Progenitor cell of endocrine pancreas (in vitro differentiated cells): ENCODE measurements around the gene TEX14. TPM values are rescaled to one million over a fixed set of nuclear protein-coding genes. Genes with fewer than 3 reads are reported as not detected.
A peak's percentile ranks its signal among the peaks of the same experiment; 100 is the strongest.
"Not testable (repeated sequence)": the region's sequence is repeated elsewhere in the genome, so short reads cannot be mapped to it uniquely, and the experiment has no call there.

Experiments
- DNase-seq: peaks from one replicate; pipeline ENCODE4 v3.0.0; 2021; ENCODE audit warnings: low spot score; ENCODE audit not compliant: unreplicated experiment
- H3K27ac Mint-ChIP-seq: 2 replicates; pipeline ENCODE4 v1.8.0; 2021; ENCODE audit warnings: mild to moderate bottlenecking, moderate library complexity, mixed read lengths
- H3K27me3 Mint-ChIP-seq: 2 replicates; pipeline ENCODE4 v1.8.0; 2021; ENCODE audit warnings: mixed read lengths
- H3K36me3 Mint-ChIP-seq: 2 replicates; pipeline ENCODE4 v1.8.0; 2022; ENCODE audit warnings: mixed read lengths; ENCODE audit not compliant: insufficient read depth
- H3K4me1 Mint-ChIP-seq: 2 replicates; pipeline ENCODE4 v1.8.0; 2021; ENCODE audit warnings: low read depth, mixed read lengths
- H3K4me3 Mint-ChIP-seq: 2 replicates; pipeline ENCODE4 v1.8.0; 2021; ENCODE audit warnings: low read depth, mild to moderate bottlenecking, moderate library complexity, mixed read lengths
- H3K9me3 Mint-ChIP-seq: 2 replicates; pipeline ENCODE4 v1.8.0; 2021; ENCODE audit warnings: low read depth, mixed read lengths
- total RNA-seq: library from RNA; stranded (reverse); gene quantifications from 2 replicates; pipeline ENCODE4 v1.2.1, GENCODE V29; 2021
- TF ChIP-seq, protein P1 (sequence below): fragments of 200-600 bp; sonication (generic); IDR thresholded peaks from one replicate; pipeline ENCODE4 v1.5.0; 2021; ENCODE audit warnings: antibody characterized with exemption, mild to moderate bottlenecking; ENCODE audit not compliant: unreplicated experiment

The TEX14 gene
- total RNA-seq, 1 donor from 2014 or later, result 0.22 TPM

DNA sequence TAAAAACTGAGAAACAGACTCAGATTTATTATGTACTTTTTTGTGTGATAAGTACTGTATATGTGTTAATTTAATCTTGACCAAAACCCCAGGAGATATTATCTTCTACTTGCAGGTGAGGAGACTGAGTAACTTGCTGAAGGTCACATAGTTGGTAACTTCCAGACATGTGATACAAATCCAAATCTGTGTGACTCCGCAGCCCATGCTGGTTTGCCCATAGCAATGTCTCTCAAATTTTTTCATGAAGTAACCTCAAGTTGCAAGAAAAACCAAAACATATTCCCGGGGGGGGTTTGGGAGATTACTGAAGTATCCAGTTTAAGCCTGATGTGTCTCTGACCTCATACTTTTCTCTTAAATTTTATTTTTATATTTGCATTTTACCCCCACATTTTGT is 3.3 kb downstream of the TEX14 start:
- Mint-ChIP-seq H3K27ac (no peak overlapping the region), H3K27me3 (no peaks in the 10 kb centered on the region), H3K4me1 (peaks cover 12% of the 10 kb centered on the region), H3K36me3 (no peaks in the 10 kb centered on the region), H3K9me3 (no peaks in the 10 kb centered on the region), H3K4me3 (no peak overlapping the region)
- no peak for DNase-seq
- TF ChIP-seq, protein P1, sequence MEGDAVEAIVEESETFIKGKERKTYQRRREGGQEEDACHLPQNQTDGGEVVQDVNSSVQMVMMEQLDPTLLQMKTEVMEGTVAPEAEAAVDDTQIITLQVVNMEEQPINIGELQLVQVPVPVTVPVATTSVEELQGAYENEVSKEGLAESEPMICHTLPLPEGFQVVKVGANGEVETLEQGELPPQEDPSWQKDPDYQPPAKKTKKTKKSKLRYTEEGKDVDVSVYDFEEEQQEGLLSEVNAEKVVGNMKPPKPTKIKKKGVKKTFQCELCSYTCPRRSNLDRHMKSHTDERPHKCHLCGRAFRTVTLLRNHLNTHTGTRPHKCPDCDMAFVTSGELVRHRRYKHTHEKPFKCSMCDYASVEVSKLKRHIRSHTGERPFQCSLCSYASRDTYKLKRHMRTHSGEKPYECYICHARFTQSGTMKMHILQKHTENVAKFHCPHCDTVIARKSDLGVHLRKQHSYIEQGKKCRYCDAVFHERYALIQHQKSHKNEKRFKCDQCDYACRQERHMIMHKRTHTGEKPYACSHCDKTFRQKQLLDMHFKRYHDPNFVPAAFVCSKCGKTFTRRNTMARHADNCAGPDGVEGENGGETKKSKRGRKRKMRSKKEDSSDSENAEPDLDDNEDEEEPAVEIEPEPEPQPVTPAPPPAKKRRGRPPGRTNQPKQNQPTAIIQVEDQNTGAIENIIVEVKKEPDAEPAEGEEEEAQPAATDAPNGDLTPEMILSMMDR, result no peak

DNA sequence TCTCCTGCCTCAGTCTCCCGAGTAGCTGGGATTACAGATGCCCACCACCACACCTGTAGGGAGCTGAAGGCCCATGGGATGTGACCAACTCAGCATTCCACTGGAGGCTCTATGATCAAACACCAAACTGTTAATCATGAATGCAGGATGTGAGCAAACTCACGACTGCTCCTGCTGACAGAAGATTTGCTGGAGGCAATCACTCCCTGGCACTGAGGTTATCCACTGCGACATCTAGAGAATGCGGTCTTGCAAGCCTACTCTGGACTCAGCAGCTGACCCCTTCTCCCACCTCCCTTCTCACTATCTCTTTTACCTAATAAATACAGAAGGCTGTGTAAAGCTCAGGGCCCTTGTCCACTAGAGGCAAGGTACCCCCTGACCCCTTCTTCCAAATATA is 4.9 kb downstream of the TEX14 start:
- no peaks in the 10 kb centered on the region for H3K9me3 Mint-ChIP-seq
- no peak overlapping the region for H3K27ac Mint-ChIP-seq
- no peak for DNase-seq
- no peaks in the 10 kb centered on the region for H3K27me3 Mint-ChIP-seq
- H3K36me3 Mint-ChIP-seq, result no peaks in the 10 kb centered on the region
- TF ChIP-seq, protein P1, result no peak
- peaks cover 4% of the 10 kb centered on the region for H3K4me1 Mint-ChIP-seq
- H3K4me3 Mint-ChIP-seq, result no peak overlapping the region

DNA sequence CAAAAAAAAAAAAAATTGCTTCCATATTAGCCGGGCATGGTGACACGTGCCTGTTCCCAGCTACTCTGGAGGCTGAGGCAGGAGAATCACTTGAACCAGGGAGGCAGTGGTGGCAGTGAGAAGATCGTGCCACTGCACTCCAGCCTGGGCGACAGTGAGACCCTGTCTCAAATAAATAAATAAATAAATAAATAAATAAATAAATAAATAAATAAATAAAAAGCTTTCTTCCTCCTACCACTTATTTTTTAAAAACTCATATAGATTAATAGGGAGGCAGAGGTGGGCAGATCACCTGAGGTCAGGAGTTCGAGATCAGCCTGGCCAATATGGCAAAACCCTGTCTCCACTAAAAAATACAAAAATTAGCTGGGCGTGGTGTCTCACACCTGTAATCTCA is 7.4 kb downstream of the TEX14 start:
- H3K4me3 Mint-ChIP-seq, H3K36me3 Mint-ChIP-seq, H3K27me3 Mint-ChIP-seq, H3K9me3 Mint-ChIP-seq, H3K27ac Mint-ChIP-seq, H3K4me1 Mint-ChIP-seq, DNase-seq: not testable (repeated sequence)

DNA sequence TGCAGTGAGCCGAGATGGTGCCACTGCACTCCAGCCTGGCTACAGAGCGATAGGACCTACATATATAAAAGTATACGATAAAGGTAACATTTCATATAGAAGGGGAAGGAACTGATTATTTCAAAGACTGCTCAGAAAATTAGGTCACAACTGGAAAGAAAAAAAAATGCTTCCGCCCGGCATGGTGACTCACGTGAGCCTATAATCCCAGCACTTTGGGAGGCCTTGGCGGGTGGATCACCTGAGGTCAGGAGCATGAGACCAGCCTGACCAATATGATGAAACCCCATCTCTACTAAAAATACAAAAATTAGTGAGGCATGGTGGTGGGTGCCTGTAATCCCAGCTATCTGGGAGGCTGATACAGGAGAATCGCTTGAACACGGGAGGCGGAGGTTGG is 7.8 kb downstream of the TEX14 start:
- H3K9me3 Mint-ChIP-seq, result no peaks in the 10 kb centered on the region
- H3K36me3 Mint-ChIP-seq, result no peaks in the 10 kb centered on the region
- DNase-seq, result no peak
- H3K4me1 Mint-ChIP-seq, result peaks cover 4% of the 10 kb centered on the region
- H3K4me3 Mint-ChIP-seq, result no peak overlapping the region
- TF ChIP-seq, protein P1, result no peak
- no peak overlapping the region for H3K27ac Mint-ChIP-seq
- no peaks in the 10 kb centered on the region for H3K27me3 Mint-ChIP-seq

DNA sequence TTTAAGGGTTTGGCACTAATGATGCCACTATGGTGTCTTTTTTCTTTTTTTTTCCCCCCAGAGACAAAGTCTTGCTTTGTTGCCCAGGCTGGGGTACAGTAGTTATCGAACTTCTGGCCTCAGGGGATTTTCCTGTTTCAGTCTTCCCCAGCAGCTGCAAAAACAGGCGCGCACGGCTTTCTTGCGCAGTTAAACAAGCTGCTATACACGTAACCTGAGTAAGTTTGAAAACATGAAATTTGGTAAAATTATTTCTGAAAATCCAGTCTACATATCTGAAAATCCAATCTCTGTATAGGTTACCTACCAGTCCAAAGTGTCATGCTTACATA is 11.8 kb downstream of the TEX14 start:
- Mint-ChIP-seq H3K9me3 (no peaks in the 10 kb centered on the region), H3K36me3 (no peaks in the 10 kb centered on the region), H3K4me1 (no peaks in the 10 kb centered on the region), H3K4me3 (no peak overlapping the region), H3K27me3 (peaks cover 3% of the 10 kb centered on the region), H3K27ac (peak overlapping the region; percentile 5)
- TF ChIP-seq, protein P1, result no peak
- no peak for DNase-seq

DNA sequence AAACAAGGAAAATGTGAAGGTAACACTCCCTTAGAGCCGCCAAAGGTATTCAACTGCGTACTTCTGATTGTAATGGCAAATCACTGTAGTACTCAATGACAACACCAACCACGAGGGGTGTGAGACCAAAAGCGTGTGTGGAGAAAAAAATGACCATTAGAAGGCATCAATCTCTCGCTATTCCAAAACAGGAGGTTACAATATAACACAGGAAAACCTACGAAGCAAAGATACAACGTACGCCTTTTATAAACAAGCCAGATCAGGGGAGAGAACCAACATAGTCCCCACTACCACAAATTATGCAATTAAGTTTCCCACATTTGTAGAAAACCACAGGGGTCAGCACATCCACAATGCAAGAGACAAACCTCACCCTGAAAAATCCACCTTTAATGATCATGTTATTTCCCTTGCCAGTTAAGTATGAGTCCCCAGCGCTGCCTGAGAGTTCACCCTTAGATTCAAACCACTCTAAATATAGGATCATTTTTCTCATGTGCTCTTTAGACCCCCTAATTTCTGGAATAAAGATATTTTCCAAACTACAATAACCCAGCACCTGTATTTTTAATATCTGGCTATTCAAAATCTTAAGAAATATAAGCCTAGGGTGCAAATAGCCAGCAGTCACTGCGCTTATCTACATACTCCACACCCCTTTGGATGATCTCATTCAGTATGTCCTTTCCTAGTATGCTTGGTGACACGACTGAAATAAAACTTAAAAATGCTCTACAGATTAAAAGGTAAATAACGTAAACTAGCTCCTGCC is 12.4 kb downstream of the TEX14 start:
- Mint-ChIP-seq H3K9me3 (no peaks in the 10 kb centered on the region), H3K27ac (peak overlapping the region; percentile 5), H3K4me3 (no peak overlapping the region), H3K36me3 (no peaks in the 10 kb centered on the region), H3K27me3 (peaks cover 3% of the 10 kb centered on the region), H3K4me1 (no peaks in the 10 kb centered on the region)
- no peak for DNase-seq
- TF ChIP-seq, protein P1, result no peak

DNA sequence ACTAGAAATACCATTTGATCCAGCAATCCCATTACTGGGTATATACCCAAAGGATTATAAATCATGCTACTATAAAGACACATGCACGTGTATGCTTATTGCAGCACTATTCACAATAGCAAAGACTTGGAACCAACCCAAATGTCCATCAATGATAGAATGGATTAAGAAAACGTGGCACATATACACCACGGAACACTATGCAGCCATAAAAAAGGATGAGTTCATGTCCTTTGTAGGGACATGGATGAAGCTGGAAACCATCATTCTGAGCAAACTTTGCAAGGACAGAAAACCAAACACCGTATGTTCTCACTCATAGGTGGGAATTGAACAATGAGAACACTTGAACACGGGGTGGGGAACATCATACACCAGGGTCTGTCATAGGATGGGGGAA is 13.6 kb downstream of the TEX14 start:
- not testable (repeated sequence) for H3K4me1 Mint-ChIP-seq, H3K27me3 Mint-ChIP-seq, H3K27ac Mint-ChIP-seq

More for the DNA sequence above, 13.6 kb downstream of the TEX14 start:
- not testable (repeated sequence) for H3K9me3 Mint-ChIP-seq, H3K4me3 Mint-ChIP-seq, DNase-seq, H3K36me3 Mint-ChIP-seq
